GM12801 (cell line): ENCODE results near the gene SMC4.

ENCODE experiments used
- TF ChIP-seq, protein P1 (sequence below): IDR thresholded peaks from one replicate; pipeline ENCODE4 v1.5.1; 2011; ENCODE audit warnings: control low read depth; ENCODE audit not compliant: insufficient read length; ENCODE audit errors: extremely low read depth

Gene SMC4

DNA sequence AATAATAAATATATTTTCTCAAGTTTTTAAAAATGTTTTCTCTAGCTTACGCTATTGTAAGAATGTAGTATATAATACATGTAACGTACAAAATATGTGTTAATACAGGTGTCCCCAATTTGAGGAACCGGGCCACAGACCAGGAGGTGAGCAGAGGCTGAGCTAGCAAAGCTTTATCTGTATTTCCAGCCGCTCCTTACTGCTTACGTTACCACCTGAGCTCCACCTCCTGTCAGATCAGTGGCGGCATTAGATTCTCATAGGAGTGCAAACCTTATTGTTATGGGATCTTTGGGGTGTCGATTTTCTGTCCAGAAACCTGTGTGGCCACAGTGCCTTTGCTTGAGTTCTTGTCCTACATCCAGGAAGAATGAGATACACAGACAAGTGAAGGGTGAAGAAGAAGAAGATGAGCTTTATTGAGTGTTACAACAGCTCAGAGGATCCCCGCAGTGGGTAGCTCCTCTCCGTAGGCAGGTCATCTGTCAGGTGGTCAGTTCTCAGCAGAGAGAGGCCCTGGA is 60.1 kb downstream of the SMC4 start:
- TF ChIP-seq, protein P1, sequence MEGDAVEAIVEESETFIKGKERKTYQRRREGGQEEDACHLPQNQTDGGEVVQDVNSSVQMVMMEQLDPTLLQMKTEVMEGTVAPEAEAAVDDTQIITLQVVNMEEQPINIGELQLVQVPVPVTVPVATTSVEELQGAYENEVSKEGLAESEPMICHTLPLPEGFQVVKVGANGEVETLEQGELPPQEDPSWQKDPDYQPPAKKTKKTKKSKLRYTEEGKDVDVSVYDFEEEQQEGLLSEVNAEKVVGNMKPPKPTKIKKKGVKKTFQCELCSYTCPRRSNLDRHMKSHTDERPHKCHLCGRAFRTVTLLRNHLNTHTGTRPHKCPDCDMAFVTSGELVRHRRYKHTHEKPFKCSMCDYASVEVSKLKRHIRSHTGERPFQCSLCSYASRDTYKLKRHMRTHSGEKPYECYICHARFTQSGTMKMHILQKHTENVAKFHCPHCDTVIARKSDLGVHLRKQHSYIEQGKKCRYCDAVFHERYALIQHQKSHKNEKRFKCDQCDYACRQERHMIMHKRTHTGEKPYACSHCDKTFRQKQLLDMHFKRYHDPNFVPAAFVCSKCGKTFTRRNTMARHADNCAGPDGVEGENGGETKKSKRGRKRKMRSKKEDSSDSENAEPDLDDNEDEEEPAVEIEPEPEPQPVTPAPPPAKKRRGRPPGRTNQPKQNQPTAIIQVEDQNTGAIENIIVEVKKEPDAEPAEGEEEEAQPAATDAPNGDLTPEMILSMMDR, result no peak

DNA sequence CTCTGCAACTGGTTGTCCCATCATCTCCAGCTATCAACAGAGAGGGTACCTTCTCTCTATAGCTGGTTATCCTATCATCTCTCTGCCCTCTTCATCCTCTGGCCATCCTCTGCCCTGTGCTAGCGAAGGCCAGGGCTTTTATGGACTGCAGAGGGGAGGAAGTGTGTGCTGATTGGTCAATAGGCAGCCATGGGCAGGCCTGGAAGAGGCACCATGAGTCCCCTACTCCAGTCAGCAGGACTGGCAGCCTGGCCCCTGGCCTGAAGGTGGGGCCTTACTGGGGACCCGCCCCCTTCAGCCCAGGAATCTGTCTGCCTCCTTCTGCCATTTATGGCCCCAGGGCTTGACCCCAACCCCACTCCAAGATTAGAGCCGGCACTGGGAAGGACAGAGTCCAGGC is 60.6 kb downstream of the SMC4 start:
- TF ChIP-seq, protein P1, result no peak

DNA sequence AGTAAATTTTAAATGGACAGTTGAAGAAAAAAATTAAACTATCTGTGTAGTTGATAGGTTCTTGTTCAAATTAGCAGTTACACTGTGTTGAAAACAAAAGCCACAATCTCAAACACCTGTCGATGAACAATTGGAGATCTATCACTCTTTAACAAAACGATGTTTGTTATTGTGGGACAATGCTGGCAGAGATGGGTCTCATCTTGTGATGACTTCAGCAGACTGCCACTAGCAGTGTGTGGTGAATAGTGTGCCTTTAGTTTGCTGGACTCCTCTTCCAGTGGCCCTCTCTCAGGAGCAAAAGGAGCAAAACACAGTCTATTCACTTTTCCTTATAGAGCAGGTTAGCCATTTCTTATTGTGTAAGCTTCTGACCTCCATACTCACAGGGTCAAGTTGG is 64.9 kb downstream of the SMC4 start:
- TF ChIP-seq, protein P1, result no peak

DNA sequence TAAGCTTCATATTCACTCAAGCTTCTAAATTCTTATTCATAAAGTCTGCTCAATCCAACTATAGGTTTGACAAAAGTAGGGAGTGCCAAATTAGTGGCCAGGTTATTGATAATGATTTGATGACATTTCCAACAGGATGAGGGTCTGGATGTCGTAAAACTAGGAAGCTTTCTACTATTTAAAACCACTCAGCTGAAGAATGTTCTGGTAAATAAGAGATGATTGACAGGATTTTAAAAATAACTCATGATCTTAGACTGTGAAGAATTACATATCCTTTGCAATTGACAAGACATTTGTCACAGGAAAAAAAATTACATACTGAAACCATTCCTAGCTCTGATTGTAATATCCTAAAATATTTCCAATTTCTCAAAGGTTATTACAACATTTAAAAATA is 65.5 kb downstream of the SMC4 start:
- TF ChIP-seq, protein P1, result no peak

DNA sequence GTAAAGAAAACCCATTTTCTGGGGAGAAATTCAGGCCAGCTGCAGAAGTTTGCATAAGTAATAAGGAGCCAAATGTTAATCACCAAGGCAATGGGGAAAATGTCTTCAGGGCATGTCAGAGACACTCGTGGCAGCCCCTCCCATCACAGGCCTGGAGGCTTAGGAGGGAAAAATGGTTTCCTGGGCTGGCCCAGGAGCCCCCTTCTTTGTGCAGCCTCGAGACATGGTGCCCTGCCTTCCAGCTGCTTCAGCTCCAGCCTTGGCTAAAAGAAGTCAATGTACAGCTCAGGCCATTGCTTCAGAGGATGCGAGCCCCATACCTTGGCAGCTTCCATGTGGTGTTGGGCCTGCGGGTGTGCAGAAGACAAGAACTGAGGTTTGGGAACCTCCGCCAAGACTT is 70.7 kb downstream of the SMC4 start:
- TF ChIP-seq, protein P1, result no peak

DNA sequence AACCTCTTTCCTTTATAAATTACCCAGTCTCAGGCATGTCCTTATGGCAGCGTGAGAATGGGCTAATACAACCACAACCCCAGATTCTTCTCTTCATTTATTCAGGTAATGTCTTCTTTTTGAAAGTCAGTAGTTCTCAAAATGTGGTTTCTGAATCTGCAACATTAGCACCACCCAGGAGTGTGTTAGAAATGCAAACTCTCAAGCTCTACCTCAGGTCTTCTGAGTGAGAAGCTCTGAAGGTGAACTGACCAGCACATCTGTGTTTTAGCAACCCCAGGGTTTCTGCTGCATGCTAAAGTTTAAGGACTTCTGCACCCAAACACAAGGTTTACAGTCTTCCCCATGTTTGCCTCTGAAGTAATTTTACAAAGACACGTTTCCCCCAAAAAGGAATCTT is 72.4 kb downstream of the SMC4 start:
- TF ChIP-seq, protein P1, result no peak

DNA sequence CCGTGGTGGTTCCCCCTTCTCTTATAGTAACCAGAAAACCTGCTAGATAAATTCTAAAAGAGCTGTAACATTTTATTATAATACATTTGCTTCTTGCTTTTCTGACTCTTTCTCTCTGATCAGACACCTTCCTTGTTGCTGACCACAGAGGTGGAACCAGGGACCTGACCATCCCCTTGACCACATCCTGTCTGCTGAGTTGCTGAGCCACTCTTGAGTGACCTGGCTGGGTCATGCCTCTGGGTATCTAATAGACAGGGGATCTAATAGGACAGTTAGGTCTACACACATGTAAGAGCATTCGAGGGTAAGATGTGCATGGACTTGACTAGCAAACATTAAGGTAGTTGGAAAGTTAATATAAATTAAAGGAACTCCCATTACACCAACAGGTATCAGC is 72.9 kb downstream of the SMC4 start:
- TF ChIP-seq, protein P1, result no peak

DNA sequence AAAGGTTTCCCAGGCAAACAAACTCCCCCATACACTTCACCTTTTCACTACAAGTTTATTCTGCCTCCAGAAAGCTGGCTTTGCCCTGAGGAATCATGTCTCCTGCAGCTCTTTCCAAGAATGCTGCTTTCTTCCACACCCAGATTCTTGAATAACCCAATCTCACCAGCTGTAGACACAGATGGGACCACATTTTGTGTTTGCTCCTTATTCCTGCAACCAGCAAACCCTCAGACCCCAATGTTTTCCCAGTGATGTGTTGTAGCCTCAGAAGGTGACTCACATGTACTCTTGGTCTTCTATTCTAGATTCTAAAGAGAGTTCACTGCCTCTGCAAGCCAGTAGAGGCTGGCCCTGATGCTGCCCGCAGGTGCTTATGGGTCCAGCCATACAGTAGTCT is 73.8 kb downstream of the SMC4 start:
- TF ChIP-seq, protein P1, result no peak
